NCI-H2107 treated with DMSO at 0.1 percent for 48 hours (cell line): ENCODE measurements around the gene TEN1.
"Not testable (repeated sequence)": the region's sequence is repeated elsewhere in the genome, so short reads cannot be mapped to it uniquely, and the experiment has no call there.

Source experiments
- DNase-seq: peaks from one replicate; lab custom pipeline; 2025; ENCODE audit not compliant: unreplicated experiment; lab: John Stamatoyannopoulos, UW

Gene TEN1

DNA sequence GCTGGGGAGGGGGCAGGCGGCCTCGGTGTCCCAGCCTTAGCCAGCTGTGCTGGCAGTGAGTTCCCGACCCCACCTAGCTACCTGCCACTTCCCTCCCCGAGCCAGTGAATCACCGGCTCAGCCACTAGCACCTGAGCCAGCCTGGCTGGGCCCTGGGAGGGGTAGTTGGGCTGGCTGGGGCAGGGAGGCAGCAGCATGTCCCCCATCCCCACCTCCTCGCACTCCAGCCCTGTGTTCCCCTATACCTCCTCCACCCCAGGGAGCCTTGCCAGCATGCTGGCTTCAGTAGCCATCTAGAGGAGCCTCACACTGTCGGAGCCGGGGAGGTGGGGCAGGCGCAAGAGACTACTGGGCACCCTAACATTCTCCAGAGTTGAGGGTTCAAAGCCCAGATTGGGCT is 45.3 kb downstream of the TEN1 start:
- DNase-seq: no peak

DNA sequence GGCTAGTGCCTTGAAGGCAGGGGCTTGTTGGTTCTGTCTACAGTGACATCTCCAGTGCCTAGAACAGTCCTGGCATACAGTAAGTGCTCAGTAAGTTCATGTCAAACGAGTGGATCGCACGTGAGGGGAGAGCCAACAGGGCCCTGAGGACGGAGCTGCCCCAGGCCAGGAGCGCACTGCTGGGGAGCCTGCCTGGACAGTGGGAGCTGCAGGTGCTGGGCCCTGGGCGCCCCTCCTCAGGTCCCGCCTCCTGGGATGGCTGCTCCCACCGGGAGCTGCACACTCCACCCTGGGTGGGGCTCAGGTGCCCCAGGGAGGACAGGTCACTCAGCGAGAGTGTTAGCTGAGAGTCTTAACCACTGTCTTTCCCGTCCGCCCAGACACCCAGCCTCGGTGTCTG is 46.3 kb downstream of the TEN1 start:
- DNase-seq: no peak

DNA sequence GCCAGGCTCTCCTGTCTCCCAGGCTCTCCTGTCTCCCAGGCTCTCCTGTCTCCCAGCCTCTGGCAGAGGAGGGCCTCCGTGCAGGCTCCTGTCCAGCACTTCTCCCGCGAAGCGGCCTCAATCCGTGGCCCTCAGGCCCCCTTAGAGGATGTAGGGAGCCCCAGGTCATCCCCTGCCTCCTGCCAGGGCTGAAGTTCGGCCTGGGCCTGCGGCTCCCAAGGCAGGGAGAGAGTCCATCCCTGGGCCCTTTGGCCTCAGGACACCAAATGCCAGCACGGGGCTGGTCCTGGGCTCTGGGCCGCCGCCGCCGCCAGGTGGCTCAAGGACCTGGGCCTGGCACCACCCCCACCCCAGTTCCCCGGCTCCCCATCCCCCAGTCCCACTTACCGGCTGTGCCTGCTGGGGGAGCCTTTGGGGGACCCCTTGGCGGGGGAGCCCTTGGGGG is 47.7 kb downstream of the TEN1 start:
- DNase-seq: no peak

DNA sequence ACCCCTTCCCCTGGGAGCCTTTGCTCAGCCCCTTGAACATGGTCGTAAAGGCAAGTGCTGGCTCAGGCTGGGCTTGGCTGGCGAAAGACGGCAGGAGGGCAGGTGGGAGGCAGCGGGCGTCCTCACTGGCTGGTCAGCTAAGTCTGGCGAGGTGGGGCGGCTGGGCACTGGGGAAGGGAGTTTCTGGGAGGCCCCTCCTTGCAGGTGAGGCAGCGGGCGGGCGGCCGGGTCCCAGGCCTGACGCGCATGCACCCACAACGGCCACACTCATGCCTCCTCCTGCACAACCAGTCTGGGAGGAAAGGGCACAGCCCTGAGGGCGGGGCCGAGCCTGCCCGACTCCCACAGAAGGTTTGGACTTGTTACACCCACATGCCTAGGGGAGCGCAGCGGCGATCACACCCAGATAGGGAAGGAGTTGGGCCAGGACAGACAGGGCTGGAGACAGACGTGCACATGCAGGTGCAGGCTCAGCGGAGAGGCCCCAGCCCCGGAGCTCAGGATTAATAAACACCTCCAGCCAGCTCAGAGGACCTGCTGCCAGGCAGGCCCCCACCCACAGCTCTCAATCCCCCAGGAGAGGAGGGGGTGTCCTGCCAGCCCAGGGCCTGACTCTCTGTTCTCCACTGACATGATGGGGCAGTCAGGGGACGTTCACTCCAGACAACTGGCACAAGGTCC is 48.3 kb downstream of the TEN1 start, which contains the start of gene EVPL:
Gene EVPL (minus strand): TSS at position 148 of the 681 bp plus-strand sequence. CDS start 108 bp downstream, at position 40.
- DNase-seq: no peak

DNA sequence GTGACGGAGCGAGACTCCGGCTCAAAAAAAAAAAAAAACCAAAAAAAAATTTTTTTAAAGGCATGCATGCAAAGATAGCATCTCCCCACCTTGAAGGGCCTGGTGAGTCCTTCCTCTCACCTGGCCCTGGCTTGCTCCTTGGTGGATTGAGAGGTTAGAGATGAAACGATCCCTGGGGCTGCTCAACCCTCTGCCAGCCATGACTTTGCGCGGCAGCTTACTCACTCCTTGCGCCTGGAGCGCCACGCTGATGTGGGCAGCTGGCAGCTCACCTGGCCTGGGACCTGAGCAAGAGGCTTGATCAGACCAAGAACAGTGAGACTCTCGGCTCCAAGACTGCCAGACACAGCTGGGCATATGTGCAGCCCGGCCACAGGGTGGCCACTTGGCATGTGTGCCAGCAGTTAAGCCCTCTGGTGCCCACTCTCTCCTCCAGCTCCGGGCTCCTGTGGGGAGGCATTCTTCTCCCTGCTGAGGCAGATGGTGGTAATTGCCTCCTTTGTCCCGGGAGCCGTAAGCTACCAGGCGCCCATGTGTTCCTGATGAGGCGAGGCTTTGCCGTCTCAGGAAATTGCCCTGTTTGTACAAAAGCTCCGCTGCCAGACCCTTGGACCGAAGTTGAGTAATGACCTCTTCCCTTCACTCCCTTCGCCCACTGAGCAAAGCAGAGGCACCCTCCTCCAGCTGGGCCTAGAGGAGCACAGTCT is 53.2 kb downstream of the TEN1 start:
- peak; percentile 40 for DNase-seq

DNA sequence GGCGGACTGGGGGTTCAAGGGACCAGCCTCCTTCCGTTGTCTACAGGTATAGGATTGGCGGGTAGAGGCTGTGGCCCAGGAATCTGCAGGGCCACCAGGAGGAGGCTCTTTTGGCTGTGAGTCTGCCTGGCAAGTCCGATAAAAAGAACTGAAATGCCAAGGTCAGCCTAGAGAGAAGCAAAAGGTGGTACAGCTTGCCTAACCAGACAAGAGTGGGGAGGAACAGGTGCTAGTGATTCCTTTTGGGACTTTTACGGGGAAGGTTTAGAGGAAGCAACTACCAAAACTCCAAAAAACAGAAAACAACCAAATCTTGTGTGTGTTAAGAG is 53.7 kb downstream of the TEN1 start:
- DNase-seq: no peak

DNA sequence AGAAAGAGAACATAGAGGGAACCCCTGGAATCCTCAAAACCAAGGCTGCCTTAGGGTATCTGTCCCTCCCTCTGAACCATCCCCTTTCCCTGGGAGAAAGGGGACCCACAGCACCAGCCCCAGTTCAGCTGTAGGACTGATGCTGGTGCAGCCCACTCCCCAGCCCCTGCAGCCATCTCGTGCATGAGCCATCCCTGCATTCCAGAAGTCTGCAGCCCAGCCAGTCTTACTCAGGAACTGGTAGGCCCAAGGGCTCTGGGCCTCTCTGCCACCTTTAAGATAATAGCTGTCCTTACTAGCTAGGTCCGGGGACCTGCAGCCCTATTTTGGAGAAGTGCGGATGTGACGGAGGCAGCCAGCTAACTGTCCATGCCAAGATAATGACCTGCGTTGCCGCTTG is 54.1 kb downstream of the TEN1 start:
- DNase-seq: no peak

DNA sequence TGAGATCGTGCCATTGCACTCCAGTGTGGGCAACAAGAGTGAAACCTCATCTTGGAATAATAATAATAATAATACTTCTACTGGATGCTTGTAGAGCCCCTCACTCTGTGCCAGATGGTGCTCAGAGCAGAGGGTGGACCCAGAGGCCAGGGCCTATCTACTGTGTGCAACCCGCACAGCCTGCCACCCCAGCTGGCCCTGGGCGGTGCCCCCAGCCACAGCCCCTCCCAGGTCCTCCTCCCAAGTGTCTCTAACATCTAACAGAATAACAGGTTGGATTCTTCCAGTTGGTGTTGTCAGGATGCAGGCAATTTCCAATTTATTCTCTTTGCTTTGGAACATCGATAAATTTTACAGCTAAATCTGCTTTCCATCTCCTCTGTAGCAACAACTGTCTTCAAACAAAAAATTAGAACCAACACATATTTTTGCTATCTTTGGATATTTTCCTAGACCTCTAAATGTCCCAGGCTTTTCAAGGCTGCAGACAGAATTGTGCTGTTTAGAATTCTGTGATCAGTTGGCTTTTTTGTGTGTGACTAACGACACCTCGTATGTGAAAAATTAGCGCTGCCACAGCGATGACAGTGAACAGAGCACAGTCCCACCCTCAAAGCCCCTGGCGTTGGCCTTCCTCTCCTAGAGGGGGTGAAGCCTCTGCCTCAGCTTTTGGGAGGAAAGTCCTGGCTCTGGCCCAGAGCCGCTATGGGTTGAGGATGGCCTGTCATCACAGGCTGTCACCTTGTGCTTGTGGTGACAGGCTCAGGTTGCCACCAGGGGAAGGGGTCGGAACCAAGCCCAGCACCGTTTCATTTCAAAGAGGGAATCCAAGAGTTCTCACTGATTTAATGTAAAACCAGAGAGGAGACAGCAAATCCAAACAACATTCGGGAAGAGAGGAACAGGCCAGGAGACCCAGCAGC is 55.6 kb downstream of the TEN1 start:
- no peak for DNase-seq

DNA sequence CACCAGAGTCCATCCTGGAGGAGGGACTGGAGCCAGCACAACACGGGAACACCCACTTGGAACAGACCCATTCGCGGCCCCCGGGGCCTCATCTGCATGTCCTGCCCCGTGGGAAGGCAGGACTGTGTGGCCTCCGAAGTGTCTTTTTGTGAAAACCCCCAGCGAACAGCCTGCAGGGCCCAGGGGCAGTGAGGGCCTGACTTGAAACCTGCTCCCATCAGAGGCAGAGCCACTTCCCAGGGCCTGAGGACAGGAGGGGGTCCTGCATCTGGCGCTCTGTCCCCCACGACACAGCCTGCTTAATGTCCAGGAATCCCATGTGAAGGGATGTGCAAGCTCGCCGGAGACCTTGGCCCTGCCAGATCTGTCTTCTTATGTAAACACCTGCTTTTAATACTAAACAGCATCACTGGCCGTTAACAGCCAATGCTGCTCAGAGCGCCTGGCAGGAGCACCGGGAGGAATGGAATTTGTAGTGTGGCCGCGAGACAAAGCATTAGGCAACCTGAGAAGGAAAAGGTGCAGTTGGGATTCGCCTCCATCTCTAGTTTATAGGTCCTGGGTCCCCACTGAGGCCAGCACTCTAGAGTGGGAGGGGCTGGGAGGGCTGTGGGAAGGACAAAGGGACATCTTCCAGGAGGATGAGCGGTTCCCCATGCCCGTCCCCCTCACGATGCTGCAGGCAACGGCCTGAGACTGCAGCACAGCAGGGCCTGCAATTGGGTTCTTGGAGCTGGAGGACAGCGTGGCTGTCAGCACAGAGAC is 57.6 kb downstream of the TEN1 start:
- DNase-seq: peak; percentile 51

DNA sequence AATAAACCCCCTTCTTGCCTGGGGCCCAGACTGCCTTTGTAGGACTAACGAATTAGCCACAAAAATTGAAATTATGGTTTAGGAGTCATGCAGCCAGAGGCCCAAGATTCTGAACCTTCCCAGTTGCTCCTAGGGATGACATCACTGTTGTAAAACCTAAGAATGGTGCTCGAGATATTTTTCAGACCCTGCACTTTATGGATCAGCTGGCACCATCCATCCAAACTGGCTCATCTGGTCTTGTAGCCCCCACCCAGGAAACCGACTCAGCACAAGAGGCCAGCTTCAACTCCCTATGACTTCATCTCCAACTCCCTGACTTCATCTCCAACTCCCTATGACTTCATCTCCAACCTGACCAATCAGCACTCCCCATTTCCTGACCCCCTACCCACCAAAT is 59.0 kb downstream of the TEN1 start:
- no peak for DNase-seq

DNA sequence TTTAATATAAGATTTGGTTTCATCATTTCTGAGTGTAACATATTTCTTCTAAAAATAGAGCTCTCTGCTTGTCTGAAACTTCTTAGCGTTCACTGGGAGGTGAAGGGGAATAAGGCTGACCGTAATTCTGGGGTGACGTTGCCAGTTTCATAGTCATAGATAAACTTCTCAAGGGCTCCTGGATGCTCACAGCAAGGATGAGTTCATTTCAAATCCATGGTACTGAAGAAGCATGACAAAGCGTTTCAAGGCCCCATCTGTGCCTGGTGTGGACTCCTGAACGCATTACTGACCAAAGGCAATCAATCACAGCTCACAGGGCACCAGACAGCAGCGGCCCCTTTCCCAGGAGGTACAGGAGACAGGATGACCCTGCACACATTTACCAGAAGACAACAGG is 60.1 kb downstream of the TEN1 start:
- no peak for DNase-seq

DNA sequence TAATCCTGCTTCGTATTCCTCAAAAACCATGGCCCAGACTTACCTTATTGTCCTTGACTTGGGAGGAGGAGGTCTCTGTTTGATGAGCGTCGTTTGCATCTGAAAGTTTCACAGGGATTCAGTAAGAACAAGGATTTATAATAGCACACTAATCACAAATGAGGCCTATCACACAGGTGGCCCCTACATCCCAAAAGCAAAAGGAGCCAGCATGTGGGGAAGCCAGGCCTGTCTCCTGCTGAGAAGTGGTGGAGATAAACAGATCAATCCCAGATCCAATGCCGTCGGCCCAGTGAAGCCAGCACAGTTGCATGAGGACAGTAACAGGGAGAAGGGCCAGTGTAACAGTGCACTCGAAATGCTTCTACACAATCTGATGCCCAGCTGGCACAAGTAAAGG is 61.3 kb downstream of the TEN1 start:
- DNase-seq: no peak

DNA sequence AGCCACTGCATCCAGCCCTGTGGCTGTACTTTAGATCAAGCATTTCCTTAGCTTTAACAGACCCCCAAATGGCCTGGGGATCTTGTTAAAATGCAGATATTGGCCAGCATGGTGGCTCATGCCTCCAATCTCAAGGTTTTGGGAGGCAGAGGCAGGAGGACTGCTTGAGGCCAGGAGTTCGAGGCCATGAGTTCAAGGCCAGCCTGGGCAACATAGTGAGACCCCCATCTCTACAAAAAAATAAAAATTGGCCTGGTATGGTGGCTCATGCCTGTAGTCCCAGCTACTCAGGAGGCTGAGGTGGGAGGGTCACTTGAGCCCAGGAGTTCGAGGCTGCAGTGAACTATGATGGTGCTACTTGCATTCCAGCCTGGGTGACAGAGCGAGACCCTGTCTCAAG is 63.8 kb downstream of the TEN1 start:
- DNase-seq: not testable (repeated sequence)

DNA sequence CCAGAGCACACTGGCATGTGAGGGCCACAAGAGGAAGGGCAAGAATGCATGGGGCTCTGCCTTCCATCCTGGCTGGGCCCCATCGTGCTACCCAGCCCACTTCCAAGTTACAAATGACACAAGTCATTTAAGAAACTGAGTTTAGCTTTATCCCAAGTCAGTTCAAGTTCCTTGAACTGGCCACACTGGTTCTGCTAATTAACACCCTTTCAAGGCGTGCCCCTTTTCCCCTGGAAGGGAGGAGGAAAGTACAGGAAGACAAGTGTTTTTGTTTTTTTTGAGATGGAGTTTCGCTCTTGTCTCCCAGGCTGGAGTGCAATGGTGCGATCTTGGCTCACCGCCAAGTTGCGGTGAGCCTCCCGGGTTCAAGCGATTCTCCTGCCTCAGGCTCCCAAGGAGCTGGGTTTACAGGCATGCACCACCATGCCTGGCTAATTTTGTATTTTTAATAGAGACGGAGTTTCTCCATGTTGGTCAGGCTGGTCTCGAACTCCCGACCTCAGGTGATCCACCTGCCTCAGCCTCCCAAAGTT is 65.5 kb downstream of the TEN1 start:
- not testable (repeated sequence) for DNase-seq

DNA sequence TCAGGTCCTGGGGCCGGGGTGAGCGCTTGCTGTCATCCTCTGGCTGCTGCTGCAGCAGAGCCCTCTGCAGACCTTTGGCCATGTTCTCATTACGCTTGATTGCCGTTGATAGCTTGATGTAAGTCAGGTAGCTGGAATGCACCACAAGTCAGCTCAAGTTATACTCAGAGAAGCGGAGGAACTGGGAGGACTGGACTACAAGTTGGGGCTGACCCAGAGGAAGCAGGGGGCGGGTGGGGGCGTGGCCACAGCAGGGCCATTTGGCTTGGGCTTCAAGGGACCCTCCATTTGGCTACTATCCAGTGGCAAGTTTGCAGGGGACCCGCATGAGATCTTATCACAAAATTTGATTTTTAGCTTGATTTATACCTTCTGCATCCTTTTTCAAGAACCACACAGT is 67.0 kb downstream of the TEN1 start:
- DNase-seq: no peak

DNA sequence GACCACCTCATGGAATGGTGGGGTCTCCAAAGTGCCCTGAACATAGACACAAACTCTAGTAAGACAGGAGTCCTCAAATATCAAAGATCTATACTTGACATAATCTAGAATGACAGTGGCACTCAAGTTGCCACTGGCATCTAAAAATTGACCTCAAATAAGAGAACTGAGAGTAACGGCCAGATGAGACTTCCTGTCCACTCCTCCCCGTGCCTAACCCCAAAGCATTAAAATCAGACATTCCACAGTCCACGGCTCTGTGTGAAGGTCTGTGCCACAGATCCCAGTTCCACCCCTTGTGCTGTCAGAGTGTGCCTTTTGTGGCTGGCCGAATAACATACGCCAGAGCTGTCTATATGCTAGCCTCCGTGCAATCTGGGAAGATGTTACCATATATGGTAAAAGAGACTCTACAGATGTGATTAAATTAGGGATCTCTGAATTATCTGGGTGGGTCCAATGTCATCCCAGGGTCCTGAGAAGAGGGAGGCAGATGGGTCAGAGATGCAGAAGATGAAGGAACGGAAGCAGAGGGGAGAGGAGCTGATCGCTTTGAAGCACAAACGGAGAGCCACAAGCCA is 69.1 kb downstream of the TEN1 start:
- no peak for DNase-seq

DNA sequence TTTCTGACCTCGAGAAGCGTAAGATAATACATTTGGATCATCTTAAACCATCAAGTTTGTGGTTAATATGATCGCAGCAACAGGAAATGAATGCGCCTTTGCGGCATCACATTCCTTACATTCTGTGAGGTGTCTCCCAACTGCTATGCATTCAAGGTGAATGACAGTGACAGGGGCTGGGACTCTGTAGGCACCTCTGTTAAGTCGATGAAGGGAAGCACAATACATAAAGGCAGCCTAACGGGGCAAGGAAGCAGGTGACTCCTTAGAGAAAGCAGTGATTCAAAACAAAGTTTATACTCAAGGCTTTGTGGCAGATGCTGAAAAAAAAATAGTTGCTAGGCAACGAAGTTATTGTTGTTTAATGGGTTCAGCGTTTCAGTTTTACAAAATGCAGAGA is 69.7 kb downstream of the TEN1 start:
- DNase-seq: no peak

DNA sequence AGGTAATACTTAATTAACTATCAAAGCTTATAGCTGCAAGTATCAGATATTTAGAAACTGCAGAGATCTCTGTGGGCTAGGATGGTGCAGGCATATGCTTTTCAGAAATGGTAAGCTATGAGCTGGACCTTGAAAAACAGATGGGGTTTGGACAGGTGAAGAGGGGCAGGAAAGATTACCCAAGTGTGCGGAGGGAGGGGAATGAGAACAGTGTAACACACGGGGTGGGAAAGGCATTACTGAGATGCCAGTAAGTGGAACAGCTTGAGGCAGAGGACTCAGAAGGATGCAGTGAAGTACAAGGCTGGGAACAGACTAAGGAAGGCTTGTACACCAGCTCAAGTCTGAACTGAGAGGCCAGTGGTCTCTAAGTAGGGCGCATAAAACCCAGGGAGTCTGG is 70.2 kb downstream of the TEN1 start:
- DNase-seq: no peak

DNA sequence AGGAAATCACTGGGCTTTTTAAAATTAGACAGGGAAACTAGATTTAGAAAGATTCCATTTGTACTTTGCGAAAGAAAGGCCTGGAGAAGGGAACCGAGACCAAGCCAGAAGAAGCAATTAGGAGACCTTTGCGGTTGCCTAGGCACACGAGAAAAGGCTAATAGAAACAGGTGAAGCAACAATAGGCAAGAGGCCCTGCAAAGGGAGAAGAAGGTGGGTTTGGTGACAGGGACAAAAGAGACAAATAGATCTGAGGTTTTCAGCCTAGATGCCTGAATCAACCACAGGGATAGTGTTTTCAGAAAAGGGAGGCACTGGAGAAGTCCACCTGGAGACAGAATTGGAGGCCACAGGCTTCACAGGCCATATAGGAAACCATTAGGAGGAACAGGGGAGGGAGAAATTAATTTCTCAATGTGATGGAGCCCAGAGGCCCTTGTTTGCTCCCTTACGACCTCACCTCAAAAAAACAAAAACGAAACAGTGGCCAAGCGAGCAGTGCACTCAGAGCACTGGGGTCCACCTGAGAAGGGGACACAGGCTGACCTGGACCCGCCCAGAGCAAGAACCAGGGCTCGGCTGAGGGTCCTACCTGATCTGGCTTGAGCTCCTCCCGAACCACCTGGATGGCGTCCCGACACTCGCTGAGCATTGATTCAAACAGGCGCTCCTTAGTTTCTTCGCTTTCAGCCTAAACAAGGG is 70.9 kb downstream of the TEN1 start:
- peak; percentile 95 for DNase-seq
